Measurements from ENCODE around the gene HOXA6. TPM values are rescaled to one million over a fixed set of nuclear protein-coding genes. Genes with fewer than 3 reads are reported as not detected.

The HOXA6 gene
- total RNA-seq, 4 donors from 2014 or later: 0.26 to 1.3 TPM; not detected in 2

DNA sequence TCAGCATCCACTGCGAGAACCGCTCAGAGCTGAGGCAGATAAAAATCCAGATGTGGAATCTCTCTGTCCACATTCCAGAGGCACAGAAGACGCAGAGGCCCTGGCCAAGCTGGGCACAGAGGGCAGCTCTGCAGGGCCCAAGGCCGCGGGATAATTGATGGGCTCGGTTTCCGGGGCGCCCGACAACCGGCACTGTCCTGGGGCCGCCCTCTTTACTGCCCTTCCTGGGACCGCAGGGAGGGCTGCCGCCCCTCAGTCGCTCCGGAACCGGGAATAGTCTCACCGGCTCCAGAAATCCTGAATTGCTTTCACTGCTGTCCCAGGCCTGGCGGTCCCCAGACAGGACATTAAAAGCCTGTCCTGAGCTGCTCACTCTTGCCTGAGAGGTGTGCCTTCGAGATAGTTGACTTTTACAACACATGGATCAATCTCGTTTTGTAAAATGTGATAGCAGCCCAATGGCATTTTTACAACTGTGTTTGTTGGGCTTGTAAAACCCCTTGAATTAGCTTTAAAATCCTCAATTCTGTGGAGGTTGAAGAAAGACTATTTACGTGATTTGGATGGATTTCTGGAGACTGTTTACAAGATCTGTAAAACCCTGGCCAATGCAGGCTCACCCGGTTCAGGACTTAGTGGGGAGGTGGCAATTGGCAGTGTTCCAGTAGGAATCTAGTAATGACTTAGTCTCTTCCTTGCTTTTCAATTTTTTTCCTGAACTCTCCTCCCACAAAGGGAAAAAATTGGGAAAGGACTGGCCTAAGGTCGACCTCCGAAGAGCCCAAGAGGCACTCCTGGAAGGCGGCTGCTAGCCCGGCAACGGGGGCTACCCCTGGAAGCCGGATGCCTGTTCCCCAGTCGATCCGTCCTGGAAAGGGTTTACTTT, 1.4 kb upstream of the HOXA6 start:
- H3K4me1 ChIP-seq: peaks cover 22 to 62% (median 23%) of the 10 kb centered on the region in 3 donors

DNA sequence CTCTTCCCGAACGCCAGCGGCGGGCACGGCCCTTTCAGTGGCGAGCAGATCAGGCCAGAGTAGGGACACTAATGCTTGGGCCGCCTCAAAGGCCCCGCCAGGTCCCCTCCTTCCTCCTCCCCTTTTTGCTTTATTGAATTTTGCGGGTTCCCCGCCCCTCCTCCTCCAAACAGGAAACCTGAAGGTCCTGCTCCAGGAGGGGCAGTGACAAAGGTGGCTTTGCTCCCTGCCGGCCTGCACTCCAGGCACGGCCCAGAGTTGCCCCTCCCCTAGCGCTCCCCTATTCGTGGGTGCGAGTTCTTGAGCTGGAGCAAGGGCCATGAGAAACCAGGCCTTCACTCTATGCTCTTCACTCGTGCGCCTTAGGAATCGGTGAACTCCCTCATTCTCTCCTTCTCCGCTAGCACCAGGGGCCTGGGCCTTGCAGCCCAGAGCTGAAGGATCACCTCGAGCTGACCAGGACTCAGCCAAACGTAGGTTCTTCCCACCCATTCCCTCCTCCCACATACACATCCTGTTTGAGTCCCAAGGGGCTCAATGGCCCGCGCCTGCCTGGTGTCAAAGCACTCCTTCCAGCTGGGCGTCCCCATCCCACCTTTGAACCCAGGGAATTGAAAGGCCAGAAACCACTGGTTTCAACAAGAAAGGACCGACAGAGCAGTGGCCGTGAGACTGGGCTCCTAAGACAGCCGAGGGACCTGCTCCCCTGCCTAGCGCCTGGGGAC, 619 bp upstream of the HOXA6 start:
- Histone ChIP-seq H3K36me3 (no peaks in the 10 kb centered on the region), H3K27me3 (peaks cover 10 to 100% (median 25%) of the 10 kb centered on the region in 4 donors), H3K27ac (peak overlapping the region; percentile 19 to 76 (median 42)), H3K4me3 (peak overlapping the region; percentile 35 to 66 (median 50)), H3K4me1 (peaks cover 22 to 70% (median 23%) of the 10 kb centered on the region in 3 donors), H3K9me3 (no peaks in the 10 kb centered on the region)
- no peak for TF ChIP-seq POLR2A (IDR thresholded peaks at IDR 0.05)
- no peak for DNase-seq
- 29 to 67% methylated on average over 10 to 12 of the region's 28 CpGs for WGBS, 2 donors
- intact Hi-C loops (cut with DNase I): no loop called here

More for the DNA sequence above, 1.4 kb upstream of the HOXA6 start:
- no peaks in the 10 kb centered on the region for H3K9me3 ChIP-seq
- peak overlapping the region in 2 of 4 donors; percentile 50 to 76 for H3K27ac ChIP-seq
- no peaks in the 10 kb centered on the region for H3K36me3 ChIP-seq
- H3K27me3 ChIP-seq: peaks cover 10 to 100% (median 32%) of the 10 kb centered on the region in 4 donors
- peak overlapping the region in 1 of 4 donors; percentile 66 for H3K4me3 ChIP-seq
- DNase-seq: no peak
- intact Hi-C loops (cut with DNase I): no loop called here
- TF ChIP-seq, protein P1, sequence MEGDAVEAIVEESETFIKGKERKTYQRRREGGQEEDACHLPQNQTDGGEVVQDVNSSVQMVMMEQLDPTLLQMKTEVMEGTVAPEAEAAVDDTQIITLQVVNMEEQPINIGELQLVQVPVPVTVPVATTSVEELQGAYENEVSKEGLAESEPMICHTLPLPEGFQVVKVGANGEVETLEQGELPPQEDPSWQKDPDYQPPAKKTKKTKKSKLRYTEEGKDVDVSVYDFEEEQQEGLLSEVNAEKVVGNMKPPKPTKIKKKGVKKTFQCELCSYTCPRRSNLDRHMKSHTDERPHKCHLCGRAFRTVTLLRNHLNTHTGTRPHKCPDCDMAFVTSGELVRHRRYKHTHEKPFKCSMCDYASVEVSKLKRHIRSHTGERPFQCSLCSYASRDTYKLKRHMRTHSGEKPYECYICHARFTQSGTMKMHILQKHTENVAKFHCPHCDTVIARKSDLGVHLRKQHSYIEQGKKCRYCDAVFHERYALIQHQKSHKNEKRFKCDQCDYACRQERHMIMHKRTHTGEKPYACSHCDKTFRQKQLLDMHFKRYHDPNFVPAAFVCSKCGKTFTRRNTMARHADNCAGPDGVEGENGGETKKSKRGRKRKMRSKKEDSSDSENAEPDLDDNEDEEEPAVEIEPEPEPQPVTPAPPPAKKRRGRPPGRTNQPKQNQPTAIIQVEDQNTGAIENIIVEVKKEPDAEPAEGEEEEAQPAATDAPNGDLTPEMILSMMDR (IDR thresholded peaks at IDR 0.05): no peak
- TF ChIP-seq POLR2A (IDR thresholded peaks at IDR 0.05): no peak
- WGBS, 2 donors: 63 to 68% methylated on average over 15 to 29 of the region's 30 CpGs

DNA sequence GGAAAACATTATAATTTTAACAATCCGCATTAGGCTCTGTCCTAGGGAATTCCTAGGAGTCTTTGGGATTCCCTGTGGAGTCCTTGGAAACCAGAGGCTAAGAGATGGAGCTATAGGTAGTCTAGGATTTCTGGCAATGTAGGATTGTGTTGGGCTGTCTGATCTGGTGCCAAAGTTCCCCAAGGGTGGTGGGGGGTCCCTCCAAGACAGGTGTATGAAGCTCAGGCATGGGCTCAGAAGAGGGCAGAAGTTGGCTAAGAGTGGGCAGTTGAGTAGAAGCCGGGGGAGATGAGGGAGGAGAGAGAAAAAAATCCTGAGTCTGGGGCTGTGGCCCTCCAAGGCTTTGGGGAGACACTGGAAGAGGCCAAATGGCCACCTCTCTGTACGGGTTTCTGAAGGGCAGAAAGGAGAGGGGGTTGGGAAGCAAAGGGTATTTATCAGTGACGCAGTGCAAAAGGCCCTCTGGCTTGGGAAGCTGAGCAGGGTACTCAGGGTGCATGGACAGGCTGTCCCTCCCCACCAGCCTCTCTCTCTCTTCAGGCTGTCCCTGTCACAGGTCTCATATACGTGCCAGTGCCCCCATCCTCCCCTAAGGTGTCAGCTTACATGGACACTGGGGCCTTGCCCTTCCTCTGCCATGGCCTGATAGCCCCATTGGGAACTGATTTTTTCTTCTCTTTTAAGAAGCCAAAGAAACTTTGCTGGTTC, 929 bp downstream of the HOXA6 start:
- no peak for TF ChIP-seq POLR2A (IDR thresholded peaks at IDR 0.05)
- TF ChIP-seq, protein P1 (IDR thresholded peaks at IDR 0.05): no peak
- H3K27me3 ChIP-seq: peaks cover 0 to 100% (median 13%) of the 10 kb centered on the region in 4 donors
- DNase-seq: no peak
- no peaks in the 10 kb centered on the region for H3K9me3 ChIP-seq
- H3K4me1 ChIP-seq: peaks cover 16 to 71% (median 20%) of the 10 kb centered on the region in 3 donors
- H3K36me3 ChIP-seq: no peaks in the 10 kb centered on the region
- intact Hi-C loops (cut with DNase I): no loop called here
- 80 to 84% methylated on average over 5 of the region's 5 CpGs for WGBS, 2 donors
- no peak overlapping the region for H3K4me3 ChIP-seq
- H3K27ac ChIP-seq: no peak overlapping the region

DNA sequence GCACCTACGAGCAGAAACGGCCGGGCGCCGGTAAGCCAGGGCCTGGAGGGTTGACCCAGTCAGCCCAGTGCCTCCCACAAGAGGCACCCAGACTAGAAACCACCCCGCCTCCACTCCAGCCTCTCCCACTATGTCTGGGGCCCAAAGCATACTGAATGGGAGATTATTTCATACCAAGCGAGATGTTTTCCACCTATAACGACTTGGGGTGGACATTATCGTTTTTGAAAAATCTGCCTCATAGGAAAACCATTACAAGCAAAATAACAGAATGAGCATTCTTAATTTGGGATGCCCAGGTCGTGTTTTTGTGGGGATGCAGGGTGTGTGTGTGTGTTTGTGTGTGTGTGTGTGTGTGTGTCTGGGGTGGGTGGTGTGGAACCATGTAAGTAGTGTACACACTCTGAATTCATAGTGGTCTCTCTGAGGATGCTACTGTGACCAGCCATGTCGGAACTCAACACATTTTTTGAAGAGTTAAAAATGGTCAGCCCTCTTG, 1.6 kb downstream of the HOXA6 start:
- H3K4me1 ChIP-seq: peaks cover 13 to 71% (median 16%) of the 10 kb centered on the region in 3 donors
- no peaks in the 10 kb centered on the region for H3K9me3 ChIP-seq
- TF ChIP-seq POLR2A (IDR thresholded peaks at IDR 0.05): no peak
- TF ChIP-seq, protein P1 (IDR thresholded peaks at IDR 0.05): no peak
- no peak for DNase-seq
- peaks cover 0 to 94% (median 7%) of the 10 kb centered on the region in 4 donors for H3K27me3 ChIP-seq
- WGBS, 2 donors: 91 to 93% methylated on average over 5 to 9 of the region's 11 CpGs
- no peak overlapping the region for H3K27ac ChIP-seq
- H3K4me3 ChIP-seq: no peak overlapping the region
- intact Hi-C loops (cut with DNase I): no loop called here
- H3K36me3 ChIP-seq: no peaks in the 10 kb centered on the region

Data from esophagus squamous epithelium (tissue), 5 donors.